HK-2 (cell line): ENCODE measurements around the gene CARS1.

Experiments
- DNase-seq: peaks from one replicate; pipeline ENCODE4 v3.0.0-alpha.2; 2018; ENCODE audit not compliant: unreplicated experiment

CARS1 gene

GRCh38 chr11:3057069-3057963 lies at the start of gene CARS1:
Gene CARS1 (minus strand): TSS chr11:3057423. CDS start chr11:3057367, 56 bp downstream.
- peak; percentile 90 for DNase-seq

- no peak for DNase-seq
Observed at GRCh38 chr11:3105791-3106735, 48.8 kb upstream of the CARS1 start.

- no peak for DNase-seq
Observed at GRCh38 chr11:3104961-3105790, 48.0 kb upstream of the CARS1 start.

GRCh38 chr11:3104051-3104714 lies 47.0 kb upstream of the CARS1 start:
- DNase-seq = no peak

GRCh38 chr11:3103076-3103475 lies 45.9 kb upstream of the CARS1 start:
- DNase-seq = no peak

GRCh38 chr11:3102641-3102921 lies 45.4 kb upstream of the CARS1 start:
- no peak for DNase-seq

GRCh38 chr11:3101921-3102640 lies 44.9 kb upstream of the CARS1 start:
- DNase-seq = no peak

- DNase-seq = no peak
Observed at GRCh38 chr11:3099178-3099577, 42.0 kb upstream of the CARS1 start.

- DNase-seq = no peak
Observed at GRCh38 chr11:3096909-3097530, 39.8 kb upstream of the CARS1 start.

- no peak for DNase-seq
Observed at GRCh38 chr11:3095712-3096361, 38.6 kb upstream of the CARS1 start.

GRCh38 chr11:3094223-3094824 lies 37.1 kb upstream of the CARS1 start:
- no peak for DNase-seq

- no peak for DNase-seq
Observed at GRCh38 chr11:3093281-3094191, 36.3 kb upstream of the CARS1 start.

GRCh38 chr11:3092603-3093141 lies 35.4 kb upstream of the CARS1 start:
- DNase-seq = no peak

- peak; percentile 71 for DNase-seq
Observed at GRCh38 chr11:3091846-3092602, 34.8 kb upstream of the CARS1 start.

- no peak for DNase-seq
Observed at GRCh38 chr11:3091081-3091845, 34.0 kb upstream of the CARS1 start.
